Measurements from ENCODE around the gene PYM1.

DNA sequence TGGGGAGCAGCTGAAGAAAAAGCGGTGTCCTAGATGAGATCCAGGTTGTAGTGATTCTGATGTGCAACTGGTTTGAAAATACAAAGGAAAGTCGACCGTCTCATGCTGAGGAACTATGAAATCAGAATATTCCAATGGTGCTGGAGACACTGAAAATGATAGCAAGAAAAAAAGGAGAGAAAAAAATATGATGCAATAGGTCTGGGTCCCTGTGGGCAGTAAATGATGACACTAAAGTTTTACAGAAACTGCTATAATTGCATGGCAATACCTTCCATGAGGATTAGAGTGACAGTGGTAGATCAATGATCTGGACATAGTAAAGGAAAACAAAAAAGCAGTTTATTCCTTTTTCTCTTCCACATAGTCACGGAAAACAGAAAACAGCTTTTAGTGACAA is 2.3 kb downstream of the PYM1 start:
- TF ChIP-seq, protein P1, sequence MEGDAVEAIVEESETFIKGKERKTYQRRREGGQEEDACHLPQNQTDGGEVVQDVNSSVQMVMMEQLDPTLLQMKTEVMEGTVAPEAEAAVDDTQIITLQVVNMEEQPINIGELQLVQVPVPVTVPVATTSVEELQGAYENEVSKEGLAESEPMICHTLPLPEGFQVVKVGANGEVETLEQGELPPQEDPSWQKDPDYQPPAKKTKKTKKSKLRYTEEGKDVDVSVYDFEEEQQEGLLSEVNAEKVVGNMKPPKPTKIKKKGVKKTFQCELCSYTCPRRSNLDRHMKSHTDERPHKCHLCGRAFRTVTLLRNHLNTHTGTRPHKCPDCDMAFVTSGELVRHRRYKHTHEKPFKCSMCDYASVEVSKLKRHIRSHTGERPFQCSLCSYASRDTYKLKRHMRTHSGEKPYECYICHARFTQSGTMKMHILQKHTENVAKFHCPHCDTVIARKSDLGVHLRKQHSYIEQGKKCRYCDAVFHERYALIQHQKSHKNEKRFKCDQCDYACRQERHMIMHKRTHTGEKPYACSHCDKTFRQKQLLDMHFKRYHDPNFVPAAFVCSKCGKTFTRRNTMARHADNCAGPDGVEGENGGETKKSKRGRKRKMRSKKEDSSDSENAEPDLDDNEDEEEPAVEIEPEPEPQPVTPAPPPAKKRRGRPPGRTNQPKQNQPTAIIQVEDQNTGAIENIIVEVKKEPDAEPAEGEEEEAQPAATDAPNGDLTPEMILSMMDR (IDR thresholded peaks at IDR 0.05; ENCODE audit: poor library complexity, severe bottlenecking), result no peak
- TF ChIP-seq EZH2 (IDR thresholded peaks at IDR 0.05; ENCODE audit: borderline replicate concordance, insufficient read depth, low read length, poor library complexity, severe bottlenecking) (no peak), RAD21 (conservative IDR thresholded peaks at IDR 0.05) (no peak), POLR2AphosphoS5 (IDR thresholded peaks at IDR 0.05) (no peak)
- TF ChIP-seq, protein P2, sequence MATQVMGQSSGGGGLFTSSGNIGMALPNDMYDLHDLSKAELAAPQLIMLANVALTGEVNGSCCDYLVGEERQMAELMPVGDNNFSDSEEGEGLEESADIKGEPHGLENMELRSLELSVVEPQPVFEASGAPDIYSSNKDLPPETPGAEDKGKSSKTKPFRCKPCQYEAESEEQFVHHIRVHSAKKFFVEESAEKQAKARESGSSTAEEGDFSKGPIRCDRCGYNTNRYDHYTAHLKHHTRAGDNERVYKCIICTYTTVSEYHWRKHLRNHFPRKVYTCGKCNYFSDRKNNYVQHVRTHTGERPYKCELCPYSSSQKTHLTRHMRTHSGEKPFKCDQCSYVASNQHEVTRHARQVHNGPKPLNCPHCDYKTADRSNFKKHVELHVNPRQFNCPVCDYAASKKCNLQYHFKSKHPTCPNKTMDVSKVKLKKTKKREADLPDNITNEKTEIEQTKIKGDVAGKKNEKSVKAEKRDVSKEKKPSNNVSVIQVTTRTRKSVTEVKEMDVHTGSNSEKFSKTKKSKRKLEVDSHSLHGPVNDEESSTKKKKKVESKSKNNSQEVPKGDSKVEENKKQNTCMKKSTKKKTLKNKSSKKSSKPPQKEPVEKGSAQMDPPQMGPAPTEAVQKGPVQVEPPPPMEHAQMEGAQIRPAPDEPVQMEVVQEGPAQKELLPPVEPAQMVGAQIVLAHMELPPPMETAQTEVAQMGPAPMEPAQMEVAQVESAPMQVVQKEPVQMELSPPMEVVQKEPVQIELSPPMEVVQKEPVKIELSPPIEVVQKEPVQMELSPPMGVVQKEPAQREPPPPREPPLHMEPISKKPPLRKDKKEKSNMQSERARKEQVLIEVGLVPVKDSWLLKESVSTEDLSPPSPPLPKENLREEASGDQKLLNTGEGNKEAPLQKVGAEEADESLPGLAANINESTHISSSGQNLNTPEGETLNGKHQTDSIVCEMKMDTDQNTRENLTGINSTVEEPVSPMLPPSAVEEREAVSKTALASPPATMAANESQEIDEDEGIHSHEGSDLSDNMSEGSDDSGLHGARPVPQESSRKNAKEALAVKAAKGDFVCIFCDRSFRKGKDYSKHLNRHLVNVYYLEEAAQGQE (IDR thresholded peaks at IDR 0.05; ENCODE audit: borderline replicate concordance), result no peak
